ENCODE measurements around the gene WWOX.

DNA sequence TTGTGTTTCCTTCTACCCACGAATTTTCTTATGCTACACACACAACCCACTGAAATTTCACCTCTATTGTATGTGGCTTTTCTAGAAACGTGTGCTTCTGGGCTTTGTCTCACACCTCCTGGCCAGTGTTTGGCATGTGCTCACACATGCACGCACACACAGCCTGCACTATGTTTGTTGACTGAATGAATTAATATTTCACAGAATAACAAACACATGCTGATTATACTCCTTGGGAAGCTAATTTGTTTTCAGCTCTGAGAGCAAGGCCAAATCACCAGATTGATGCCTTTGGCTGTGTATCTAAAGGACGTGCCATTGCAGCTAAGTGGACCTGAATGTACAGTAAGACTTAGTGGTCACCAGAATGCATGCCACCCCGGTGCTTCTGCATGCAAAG, 210.7 kb downstream of the WWOX start:
- no peak for TF ChIP-seq POLR2AphosphoS5 (IDR thresholded peaks at IDR 0.05)
- TF ChIP-seq POLR2A (IDR thresholded peaks at IDR 0.05), result no peak
- TF ChIP-seq, protein P1, sequence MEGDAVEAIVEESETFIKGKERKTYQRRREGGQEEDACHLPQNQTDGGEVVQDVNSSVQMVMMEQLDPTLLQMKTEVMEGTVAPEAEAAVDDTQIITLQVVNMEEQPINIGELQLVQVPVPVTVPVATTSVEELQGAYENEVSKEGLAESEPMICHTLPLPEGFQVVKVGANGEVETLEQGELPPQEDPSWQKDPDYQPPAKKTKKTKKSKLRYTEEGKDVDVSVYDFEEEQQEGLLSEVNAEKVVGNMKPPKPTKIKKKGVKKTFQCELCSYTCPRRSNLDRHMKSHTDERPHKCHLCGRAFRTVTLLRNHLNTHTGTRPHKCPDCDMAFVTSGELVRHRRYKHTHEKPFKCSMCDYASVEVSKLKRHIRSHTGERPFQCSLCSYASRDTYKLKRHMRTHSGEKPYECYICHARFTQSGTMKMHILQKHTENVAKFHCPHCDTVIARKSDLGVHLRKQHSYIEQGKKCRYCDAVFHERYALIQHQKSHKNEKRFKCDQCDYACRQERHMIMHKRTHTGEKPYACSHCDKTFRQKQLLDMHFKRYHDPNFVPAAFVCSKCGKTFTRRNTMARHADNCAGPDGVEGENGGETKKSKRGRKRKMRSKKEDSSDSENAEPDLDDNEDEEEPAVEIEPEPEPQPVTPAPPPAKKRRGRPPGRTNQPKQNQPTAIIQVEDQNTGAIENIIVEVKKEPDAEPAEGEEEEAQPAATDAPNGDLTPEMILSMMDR (IDR thresholded peaks at IDR 0.05), result no peak
- TF ChIP-seq EP300 (IDR thresholded peaks at IDR 0.05), result no peak
